ENCODE data around the gene NKD1. TPM values are rescaled to one million over a fixed set of nuclear protein-coding genes. Genes with fewer than 3 reads are reported as not detected.

Gene NKD1
- total and polyA plus RNA-seq, 2 experiments from 2014 or later = not detected

DNA sequence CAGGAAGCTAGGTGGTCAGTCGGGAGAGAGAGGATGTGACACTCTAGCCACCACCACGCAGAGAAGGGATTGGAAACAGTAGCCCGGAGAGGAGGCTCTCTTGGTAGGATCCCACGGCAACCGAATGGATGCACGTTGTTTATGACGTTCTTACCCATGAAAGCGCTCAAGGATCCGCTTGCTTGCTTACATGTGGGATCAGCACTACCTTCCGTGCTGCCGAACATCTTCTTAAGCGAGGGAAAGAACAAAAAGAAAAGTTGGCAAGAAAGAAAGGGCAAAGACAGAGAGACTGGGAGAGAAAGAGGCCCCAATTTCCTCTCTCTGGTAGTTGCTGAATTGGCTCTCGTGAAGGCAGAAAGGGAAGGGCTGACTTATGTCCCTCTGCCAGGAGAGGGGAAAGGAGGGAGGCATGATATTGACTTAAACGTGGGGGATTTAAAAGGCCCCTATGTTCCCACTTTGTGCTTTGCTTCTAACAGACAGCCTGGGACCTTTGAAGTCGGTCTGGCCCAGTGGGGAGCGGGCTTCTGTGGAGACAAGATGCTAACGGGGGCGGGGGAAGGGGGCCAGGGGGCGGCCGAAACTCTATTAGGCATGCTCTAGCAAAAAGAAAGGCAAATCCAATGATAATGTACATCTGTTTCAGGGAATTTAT, 97.5 kb downstream of the NKD1 start:
- no peaks in the 10 kb centered on the region for H3K36me3 ChIP-seq (ENCODE audit: low read depth)
- H3K9me3 ChIP-seq (ENCODE audit: low read depth) = no peaks in the 10 kb centered on the region
- no peaks in the 10 kb centered on the region for H3K4me1 ChIP-seq (ENCODE audit: insufficient read depth)
- no peaks in the 10 kb centered on the region for H3F3A ChIP-seq (ENCODE audit: insufficient read depth)
- no peak overlapping the region for H3K4me2 ChIP-seq (ENCODE audit: unreplicated experiment)
- no peaks in the 10 kb centered on the region for H4K20me1 ChIP-seq (ENCODE audit: insufficient read depth)
- peaks cover 4% of the 10 kb centered on the region; the same call in 1 of the 2 replicates for H3K27me3 ChIP-seq (replicated peaks; ENCODE audit: insufficient read depth)
- H3K4me3 ChIP-seq = no peak overlapping the region
- no peak overlapping the region for H3K27ac ChIP-seq
- DNase-seq = no peak
- H2AFZ ChIP-seq = no peak overlapping the region
- H3K9me2 ChIP-seq (ENCODE audit: insufficient read depth) = no peaks in the 10 kb centered on the region
- no peak overlapping the region for H3K9ac ChIP-seq
- in situ Hi-C loops (cut with MboI) = no loop called here
- WGBS, 2 experiments (ENCODE audit: low coverage in 1 of 2, low lambda C conversion rate in 2 of 2, missing lambda C conversion rate in 2 of 2) = 66 to 73% methylated on average over 16 to 20 of the region's 20 CpGs
- H3K79me2 ChIP-seq (ENCODE audit: insufficient read depth) = no peaks in the 10 kb centered on the region
- TF ChIP-seq EZH2phosphoT487 (IDR thresholded peaks at IDR 0.05; ENCODE audit: insufficient read depth, low read depth) (no peak), EZH2 (IDR thresholded peaks at IDR 0.05; ENCODE audit: insufficient read depth, poor library complexity, severe bottlenecking) (no peak)

DNA sequence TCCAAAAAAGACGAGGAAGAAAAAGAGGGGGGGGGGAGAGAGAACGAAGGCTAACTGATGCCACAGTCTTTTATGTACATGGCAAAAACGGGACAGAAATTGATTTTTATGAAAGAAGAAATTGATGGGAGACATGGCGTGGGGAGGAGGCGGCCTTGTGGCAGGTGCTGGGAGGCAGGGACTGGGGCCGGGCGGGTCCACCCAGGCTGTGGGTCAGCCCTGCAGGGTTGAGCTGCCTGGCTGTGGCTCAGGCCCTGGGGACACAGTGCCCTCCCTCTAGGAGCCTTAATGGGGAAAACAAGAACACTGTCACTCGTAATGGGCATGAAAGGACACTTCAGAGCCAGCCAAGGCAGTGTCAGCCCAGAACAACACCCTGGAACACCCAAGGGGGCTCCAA, 98.1 kb downstream of the NKD1 start:
- WGBS, 2 experiments (ENCODE audit: low coverage in 1 of 2, low lambda C conversion rate in 2 of 2, missing lambda C conversion rate in 2 of 2) = 56 to 59% methylated on average over 8 of the region's 8 CpGs
- Histone ChIP-seq H4K20me1 (ENCODE audit: insufficient read depth) (no peaks in the 10 kb centered on the region), H3K9me2 (ENCODE audit: insufficient read depth) (no peaks in the 10 kb centered on the region), H2AFZ (no peak overlapping the region), H3K9me3 (ENCODE audit: low read depth) (no peaks in the 10 kb centered on the region), H3K9ac (no peak overlapping the region), H3K4me2 (ENCODE audit: unreplicated experiment) (no peak overlapping the region), H3K27ac (no peak overlapping the region), H3K4me3 (no peak overlapping the region), H3F3A (ENCODE audit: insufficient read depth) (no peaks in the 10 kb centered on the region), H3K27me3 (replicated peaks; ENCODE audit: insufficient read depth) (peaks cover 4% of the 10 kb centered on the region; the same call in 1 of the 2 replicates), H3K36me3 (ENCODE audit: low read depth) (no peaks in the 10 kb centered on the region), H3K4me1 (ENCODE audit: insufficient read depth) (no peaks in the 10 kb centered on the region), H3K79me2 (ENCODE audit: insufficient read depth) (no peaks in the 10 kb centered on the region)
- in situ Hi-C loops (cut with MboI) = no loop called here
- DNase-seq = no peak
- TF ChIP-seq EZH2 (IDR thresholded peaks at IDR 0.05; ENCODE audit: insufficient read depth, poor library complexity, severe bottlenecking) = no peak
- no peak for TF ChIP-seq EZH2phosphoT487 (IDR thresholded peaks at IDR 0.05; ENCODE audit: insufficient read depth, low read depth)

DNA sequence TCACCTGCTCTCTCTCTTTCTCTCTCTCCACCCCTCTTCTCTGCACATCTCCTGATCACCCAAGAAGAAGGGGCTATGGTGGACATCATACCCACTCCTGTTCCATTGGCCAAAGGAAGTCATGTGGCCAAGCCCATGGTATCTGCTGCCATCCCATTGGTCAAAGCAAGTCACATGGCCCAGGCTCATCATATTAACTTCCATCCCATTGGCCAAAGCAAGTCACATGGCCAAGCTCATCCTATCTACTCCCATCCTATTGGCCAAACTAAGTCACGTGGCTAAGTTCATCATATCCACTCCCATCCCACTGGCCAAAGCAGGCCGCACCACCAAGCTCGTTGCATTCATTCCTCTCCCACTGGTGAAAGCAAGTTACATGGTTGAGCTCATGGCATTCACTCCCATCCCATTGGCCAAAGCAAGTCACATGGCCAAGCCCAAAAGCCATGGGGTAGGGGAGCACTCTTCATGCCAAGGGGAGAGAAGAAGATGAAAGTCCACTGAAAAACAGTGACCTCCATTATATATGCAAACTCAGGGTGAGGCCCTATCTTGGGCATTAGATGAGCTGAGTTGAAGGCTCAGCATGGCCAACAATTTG, 103.7 kb downstream of the NKD1 start:
- Histone ChIP-seq H3K27ac (no peak overlapping the region), H3K4me1 (ENCODE audit: insufficient read depth) (no peaks in the 10 kb centered on the region), H3K79me2 (ENCODE audit: insufficient read depth) (no peaks in the 10 kb centered on the region), H3K4me3 (no peak overlapping the region), H3K9me2 (ENCODE audit: insufficient read depth) (no peaks in the 10 kb centered on the region), H3K9ac (no peak overlapping the region), H2AFZ (no peak overlapping the region), H3K36me3 (ENCODE audit: low read depth) (no peaks in the 10 kb centered on the region), H3K4me2 (ENCODE audit: unreplicated experiment) (no peak overlapping the region), H4K20me1 (ENCODE audit: insufficient read depth) (no peaks in the 10 kb centered on the region), H3F3A (ENCODE audit: insufficient read depth) (no peaks in the 10 kb centered on the region), H3K9me3 (ENCODE audit: low read depth) (no peaks in the 10 kb centered on the region), H3K27me3 (replicated peaks; ENCODE audit: insufficient read depth) (no peaks in the 10 kb centered on the region)
- TF ChIP-seq EZH2 (IDR thresholded peaks at IDR 0.05; ENCODE audit: insufficient read depth, poor library complexity, severe bottlenecking) = no peak
- no peak for TF ChIP-seq EZH2phosphoT487 (IDR thresholded peaks at IDR 0.05; ENCODE audit: insufficient read depth, low read depth)
- in situ Hi-C loops (cut with MboI) = no loop called here
- 77 to 79% methylated on average over 3 of the region's 3 CpGs for whole genome bisulfite sequencing, 2 experiments (ENCODE audit: low coverage in 1 of 2, low lambda C conversion rate in 2 of 2, missing lambda C conversion rate in 2 of 2)
- DNase-seq = no peak

DNA sequence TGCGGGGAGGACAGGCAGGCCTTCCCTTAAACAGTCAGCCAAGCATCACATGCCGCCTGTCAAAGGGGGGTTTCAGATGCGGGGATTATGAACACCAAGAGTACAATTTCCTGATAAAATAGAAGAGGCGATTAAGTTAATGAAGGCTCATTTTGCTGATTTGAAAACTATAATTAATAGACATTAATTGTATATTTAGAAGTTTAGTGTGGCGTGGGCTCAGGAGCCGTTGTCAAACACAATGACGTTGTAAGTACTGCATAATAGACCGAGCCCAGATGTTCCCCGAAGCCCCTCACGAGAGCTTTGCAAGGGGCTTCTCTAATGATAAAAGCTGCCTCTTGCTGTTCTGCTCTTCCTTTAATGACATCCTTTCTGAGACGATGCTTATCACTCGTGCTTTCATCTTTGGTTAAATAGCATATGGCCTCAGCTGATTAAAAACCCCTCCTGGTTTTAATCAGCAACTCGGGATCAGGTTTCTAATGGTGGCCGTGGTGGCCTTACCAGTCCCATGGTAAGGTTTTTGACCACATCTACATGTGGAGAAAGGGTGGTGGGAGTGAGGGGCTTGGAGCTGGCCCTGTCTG, 104.7 kb downstream of the NKD1 start:
- no peak for DNase-seq
- H3K79me2 ChIP-seq (ENCODE audit: insufficient read depth) = no peaks in the 10 kb centered on the region
- H3K4me1 ChIP-seq (ENCODE audit: insufficient read depth) = no peaks in the 10 kb centered on the region
- in situ Hi-C loops (cut with MboI) = no loop called here
- H3K36me3 ChIP-seq (ENCODE audit: low read depth) = no peaks in the 10 kb centered on the region
- no peak overlapping the region for H2AFZ ChIP-seq
- no peak overlapping the region for H3K4me2 ChIP-seq (ENCODE audit: unreplicated experiment)
- no peaks in the 10 kb centered on the region for H4K20me1 ChIP-seq (ENCODE audit: insufficient read depth)
- H3K9me2 ChIP-seq (ENCODE audit: insufficient read depth) = no peaks in the 10 kb centered on the region
- no peak overlapping the region for H3K9ac ChIP-seq
- H3K27me3 ChIP-seq (replicated peaks; ENCODE audit: insufficient read depth) = no peaks in the 10 kb centered on the region
- no peak overlapping the region for H3K4me3 ChIP-seq
- WGBS, 2 experiments (ENCODE audit: low coverage in 1 of 2, low lambda C conversion rate in 2 of 2, missing lambda C conversion rate in 2 of 2) = 32 to 33% methylated on average over 14 of the region's 14 CpGs
- no peak for TF ChIP-seq EZH2phosphoT487 (IDR thresholded peaks at IDR 0.05; ENCODE audit: insufficient read depth, low read depth)
- no peak for TF ChIP-seq EZH2 (IDR thresholded peaks at IDR 0.05; ENCODE audit: insufficient read depth, poor library complexity, severe bottlenecking)
- no peaks in the 10 kb centered on the region for H3F3A ChIP-seq (ENCODE audit: insufficient read depth)
- H3K9me3 ChIP-seq (ENCODE audit: low read depth) = no peaks in the 10 kb centered on the region
- no peak overlapping the region for H3K27ac ChIP-seq

Measured in GM23248 (cell line).